ENCODE results near the gene CNST. TPM values are rescaled to one million over a fixed set of nuclear protein-coding genes. Genes with fewer than 3 reads are reported as not detected.
A peak's percentile ranks its signal among the peaks of the same experiment; 100 is the strongest.

CNST gene
- total RNA-seq, 1 donor from 2014 or later: 25.6 TPM

- Histone ChIP-seq H3K4me1 (peaks cover 6% of the 10 kb centered on the region), H4K20me1 (ENCODE audit: low read depth) (no peaks in the 10 kb centered on the region), H3K27ac (peak overlapping the region; percentile 84), H3K9ac (peak overlapping the region; percentile 85), H3K27me3 (no peaks in the 10 kb centered on the region), H3K9me3 (ENCODE audit: low read depth) (no peaks in the 10 kb centered on the region), H3K36me3 (peaks cover 5% of the 10 kb centered on the region), H3F3A (ENCODE audit: low read depth) (peaks cover 17% of the 10 kb centered on the region), H3K79me2 (ENCODE audit: low read depth) (peaks cover 71% of the 10 kb centered on the region), H2AFZ (replicated peaks) (peak overlapping the region; percentile 74), H3K4me3 (peak overlapping the region; percentile 80), H3K4me2 (peak overlapping the region; percentile 94)
- Mint-ChIP-seq H3K27ac (no peak overlapping the region), H3K9me3 (no peaks in the 10 kb centered on the region), H3K36me3 (no peaks in the 10 kb centered on the region), H3K4me1 (peaks cover 20% of the 10 kb centered on the region), H3K4me3 (peak overlapping the region; percentile 97), H3K27me3 (ENCODE audit: insufficient read depth, low read depth) (peaks cover 2% of the 10 kb centered on the region)
- TF ChIP-seq EZH2 (IDR thresholded peaks at IDR 0.05): no peak
- TF ChIP-seq EZH2phosphoT487 (IDR thresholded peaks at IDR 0.05): no peak
- TF ChIP-seq, protein P1, sequence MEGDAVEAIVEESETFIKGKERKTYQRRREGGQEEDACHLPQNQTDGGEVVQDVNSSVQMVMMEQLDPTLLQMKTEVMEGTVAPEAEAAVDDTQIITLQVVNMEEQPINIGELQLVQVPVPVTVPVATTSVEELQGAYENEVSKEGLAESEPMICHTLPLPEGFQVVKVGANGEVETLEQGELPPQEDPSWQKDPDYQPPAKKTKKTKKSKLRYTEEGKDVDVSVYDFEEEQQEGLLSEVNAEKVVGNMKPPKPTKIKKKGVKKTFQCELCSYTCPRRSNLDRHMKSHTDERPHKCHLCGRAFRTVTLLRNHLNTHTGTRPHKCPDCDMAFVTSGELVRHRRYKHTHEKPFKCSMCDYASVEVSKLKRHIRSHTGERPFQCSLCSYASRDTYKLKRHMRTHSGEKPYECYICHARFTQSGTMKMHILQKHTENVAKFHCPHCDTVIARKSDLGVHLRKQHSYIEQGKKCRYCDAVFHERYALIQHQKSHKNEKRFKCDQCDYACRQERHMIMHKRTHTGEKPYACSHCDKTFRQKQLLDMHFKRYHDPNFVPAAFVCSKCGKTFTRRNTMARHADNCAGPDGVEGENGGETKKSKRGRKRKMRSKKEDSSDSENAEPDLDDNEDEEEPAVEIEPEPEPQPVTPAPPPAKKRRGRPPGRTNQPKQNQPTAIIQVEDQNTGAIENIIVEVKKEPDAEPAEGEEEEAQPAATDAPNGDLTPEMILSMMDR (IDR thresholded peaks at IDR 0.05): no peak
- peak; percentile 13 for DNase-seq (ENCODE audit: low spot score)
Measured at GRCh38 chr1:246564839-246565750, 1.2 kb upstream of the CNST start.

GRCh38 chr1:246565751-246566127 lies 517 bp upstream of the CNST start:
- Mint-ChIP-seq H3K4me3 (peak overlapping the region; percentile 97), H3K36me3 (no peaks in the 10 kb centered on the region), H3K9me3 (no peaks in the 10 kb centered on the region), H3K27ac (peak overlapping the region; percentile 66), H3K27me3 (ENCODE audit: insufficient read depth, low read depth) (peaks cover 2% of the 10 kb centered on the region), H3K4me1 (peaks cover 20% of the 10 kb centered on the region)
- Histone ChIP-seq H3K36me3 (peaks cover 5% of the 10 kb centered on the region), H3K27ac (peak overlapping the region; percentile 84), H4K20me1 (ENCODE audit: low read depth) (no peaks in the 10 kb centered on the region), H3K4me2 (peak overlapping the region; percentile 94), H3K4me1 (peaks cover 6% of the 10 kb centered on the region), H2AFZ (replicated peaks) (peak overlapping the region; percentile 74), H3K9ac (peak overlapping the region; percentile 85), H3F3A (ENCODE audit: low read depth) (peaks cover 17% of the 10 kb centered on the region), H3K79me2 (ENCODE audit: low read depth) (peaks cover 77% of the 10 kb centered on the region), H3K27me3 (no peaks in the 10 kb centered on the region), H3K9me3 (ENCODE audit: low read depth) (no peaks in the 10 kb centered on the region), H3K4me3 (peak overlapping the region; percentile 80)
- no peak for TF ChIP-seq EZH2 (IDR thresholded peaks at IDR 0.05)
- DNase-seq (ENCODE audit: low spot score): peak; percentile 85

- Histone ChIP-seq H3K27ac (peak overlapping the region; percentile 64), H3K79me2 (ENCODE audit: low read depth) (peaks cover 90% of the 10 kb centered on the region), H3K9ac (peak overlapping the region; percentile 49), H3K9me3 (ENCODE audit: low read depth) (no peaks in the 10 kb centered on the region), H3K4me1 (peaks cover 6% of the 10 kb centered on the region), H3F3A (ENCODE audit: low read depth) (peaks cover 17% of the 10 kb centered on the region), H4K20me1 (ENCODE audit: low read depth) (peaks cover 5% of the 10 kb centered on the region), H3K27me3 (no peaks in the 10 kb centered on the region), H2AFZ (replicated peaks) (peak overlapping the region; percentile 78), H3K4me2 (peak overlapping the region; percentile 88), H3K4me3 (peak overlapping the region; percentile 80), H3K36me3 (peaks cover 5% of the 10 kb centered on the region)
- peak; percentile 44 for DNase-seq (ENCODE audit: low spot score)
- H3K4me1 Mint-ChIP-seq: peaks cover 20% of the 10 kb centered on the region
- peak overlapping the region; percentile 97 for H3K4me3 Mint-ChIP-seq
- peak overlapping the region; percentile 76 for H3K27ac Mint-ChIP-seq
- H3K36me3 Mint-ChIP-seq: no peaks in the 10 kb centered on the region
- no peaks in the 10 kb centered on the region for H3K9me3 Mint-ChIP-seq
- peaks cover 2% of the 10 kb centered on the region for H3K27me3 Mint-ChIP-seq (ENCODE audit: insufficient read depth, low read depth)
- no peak for TF ChIP-seq EZH2 (IDR thresholded peaks at IDR 0.05)
- TF ChIP-seq, protein P1 (IDR thresholded peaks at IDR 0.05): no peak
- no peak for TF ChIP-seq EZH2phosphoT487 (IDR thresholded peaks at IDR 0.05)
Measured at GRCh38 chr1:246566813-246567645, 773 bp downstream of the CNST start.

All from neural progenitor cell (in vitro differentiated cells).